ENCODE results near the gene OXER1.

Gene OXER1

DNA sequence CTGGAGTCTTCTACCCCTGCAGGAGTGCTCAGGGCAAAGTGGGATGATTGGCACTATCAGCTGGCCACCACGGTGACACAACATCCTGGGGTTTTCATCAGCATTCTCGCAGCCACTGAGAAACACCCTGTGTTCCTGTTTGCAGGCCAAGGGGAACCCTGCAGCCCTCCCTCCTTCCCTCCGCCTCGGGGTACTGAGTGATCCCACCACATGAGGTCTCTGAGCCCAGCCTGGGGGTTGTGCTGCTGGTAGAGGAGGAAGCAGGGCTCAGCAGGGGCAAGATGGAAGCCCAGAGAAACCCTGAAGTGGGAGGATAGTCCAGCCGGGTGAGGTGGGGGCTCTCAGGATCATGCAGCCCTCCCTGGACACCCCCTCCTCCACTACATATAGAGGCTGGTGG, at the start of gene OXER1:
OXER1 (minus strand) TSS at position 40 of the 400 bp plus-strand sequence. CDS start 73 bp downstream, outside the sequence.
- Histone ChIP-seq H3K9ac (ENCODE audit: low read depth, low read length) (no peak within 1 kb of the TSS), H3K9me3 (ENCODE audit: control insufficient read depth, insufficient read depth, low read length) (no peaks in the 10 kb centered on the region), H3K4me1 (ENCODE audit: control insufficient read depth, insufficient read depth, low read length) (0 out of 2 replicates have a peak, but pooled peaks cover under 1% of the 10 kb centered on the region), H3K27me3 (ENCODE audit: control insufficient read depth, insufficient read depth, low read length) (no peaks in the 10 kb centered on the region), H3K27ac (ENCODE audit: low read depth, low read length) (no peak within 1 kb of the TSS), H3K36me3 (ENCODE audit: control insufficient read depth, insufficient read depth, low read length) (no peaks in the 10 kb centered on the region), H3K4me3 (ENCODE audit: low read depth, low read length) (no peak within 1 kb of the TSS)

- Histone ChIP-seq H3K9me3 (ENCODE audit: control insufficient read depth, insufficient read depth, low read length) (no peaks in the 10 kb centered on the region), H3K36me3 (ENCODE audit: control insufficient read depth, insufficient read depth, low read length) (no peaks in the 10 kb centered on the region), H3K4me1 (ENCODE audit: control insufficient read depth, insufficient read depth, low read length) (0 out of 2 replicates have a peak, but pooled peaks cover 5% of the 10 kb centered on the region), H3K9ac (ENCODE audit: low read depth, low read length) (no peak overlapping the region), H3K27ac (ENCODE audit: low read depth, low read length) (no peak overlapping the region), H3K27me3 (ENCODE audit: control insufficient read depth, insufficient read depth, low read length) (no peaks in the 10 kb centered on the region; the same call in 1 of the 2 replicates), H3K4me3 (ENCODE audit: low read depth, low read length) (no peak overlapping the region)
Measured at GRCh38 chr2:42812899-42813479, 49.1 kb upstream of the OXER1 start.

DNA sequence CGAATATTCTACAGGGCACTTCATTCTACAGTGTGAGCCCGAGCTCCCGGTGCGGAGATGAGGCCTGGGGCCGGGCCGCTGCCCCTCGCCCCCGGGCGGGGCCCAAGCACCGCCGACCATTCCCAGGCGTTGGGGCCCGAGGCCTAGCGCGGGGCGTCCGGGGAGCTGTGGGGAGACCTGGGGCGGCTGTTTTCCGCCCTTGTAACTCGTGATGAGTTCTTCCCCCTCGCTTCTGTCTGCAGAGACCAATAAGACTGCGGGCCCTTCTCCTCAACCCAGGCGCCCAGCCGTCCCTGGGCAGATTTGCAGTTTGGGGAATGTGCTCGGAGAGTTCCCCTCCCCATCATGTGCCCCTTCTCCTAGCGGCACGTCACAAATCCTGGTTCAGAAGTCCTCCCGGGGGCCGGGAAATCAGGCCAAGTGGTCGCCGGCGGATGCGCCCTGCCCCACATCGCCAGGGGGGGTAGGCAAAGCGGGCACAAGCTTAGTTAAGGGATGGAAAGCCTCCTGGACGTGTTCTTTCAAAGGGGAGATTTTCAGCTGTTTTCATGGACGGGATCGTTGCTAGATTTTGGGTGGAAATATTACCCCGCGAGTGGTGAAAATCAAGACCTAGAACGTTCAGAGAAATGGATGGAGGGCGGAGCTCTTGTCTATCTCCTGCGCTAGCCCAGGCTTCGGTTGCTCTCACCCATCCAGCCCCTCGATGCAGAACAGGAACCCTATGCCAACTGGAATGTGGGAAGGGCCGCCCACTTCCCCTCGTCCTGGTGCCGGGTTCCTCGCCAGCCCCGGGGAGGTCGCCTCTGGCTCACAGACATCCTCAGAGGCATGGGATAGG, 47.3 kb upstream of the OXER1 start:
- Histone ChIP-seq H3K27me3 (ENCODE audit: control insufficient read depth, insufficient read depth, low read length) (no peaks in the 10 kb centered on the region; the same call in 1 of the 2 replicates), H3K4me1 (ENCODE audit: control insufficient read depth, insufficient read depth, low read length) (0 out of 2 replicates have a peak, but pooled peaks cover 5% of the 10 kb centered on the region), H3K27ac (ENCODE audit: low read depth, low read length) (peak overlapping the region; percentile 94), H3K4me3 (ENCODE audit: low read depth, low read length) (peak overlapping the region; percentile 74), H3K9me3 (ENCODE audit: control insufficient read depth, insufficient read depth, low read length) (no peaks in the 10 kb centered on the region), H3K9ac (ENCODE audit: low read depth, low read length) (peak overlapping the region; percentile 88), H3K36me3 (ENCODE audit: control insufficient read depth, insufficient read depth, low read length) (no peaks in the 10 kb centered on the region)

DNA sequence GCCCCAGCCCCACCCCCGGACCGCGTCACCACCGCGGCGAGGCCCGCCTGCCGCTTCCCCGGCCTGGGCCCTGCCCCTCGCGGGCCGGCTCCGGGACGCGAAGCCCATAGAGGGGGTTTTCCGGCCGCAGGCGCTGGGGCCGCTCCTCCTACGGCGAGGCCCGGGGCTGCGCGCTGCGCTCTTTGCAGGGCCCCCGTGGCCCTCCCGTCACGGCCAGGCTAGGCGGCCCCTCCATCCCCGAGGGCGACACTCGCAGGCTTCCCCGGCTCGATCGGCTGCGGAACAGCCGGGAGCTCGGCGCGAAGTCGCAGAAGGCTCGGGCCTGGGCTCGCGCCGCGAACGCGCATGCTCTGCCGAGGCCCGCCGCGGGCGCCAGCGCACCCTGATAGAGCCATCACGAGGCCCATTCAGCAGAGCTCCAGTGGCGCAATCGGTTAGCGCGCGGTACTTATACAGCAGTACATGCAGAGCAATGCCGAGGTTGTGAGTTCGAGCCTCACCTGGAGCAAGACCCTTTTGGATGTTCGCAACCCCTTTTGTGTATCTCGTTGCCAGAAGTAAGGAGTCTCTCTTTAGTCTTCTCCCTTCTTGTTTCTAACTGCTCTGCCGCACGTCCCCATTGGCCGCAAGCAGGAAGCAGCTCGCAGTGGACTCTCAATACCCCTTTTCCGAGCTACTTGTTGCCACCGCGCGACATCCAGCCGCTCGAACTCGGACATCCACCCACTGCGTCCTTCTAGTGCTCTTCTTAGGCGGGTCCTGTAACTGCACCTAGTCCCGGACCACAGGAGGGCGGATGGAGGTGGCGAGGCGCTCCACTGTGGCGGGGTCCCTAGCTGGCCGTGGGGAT, 46.4 kb upstream of the OXER1 start:
- H3K4me3 ChIP-seq (ENCODE audit: low read depth, low read length): peak overlapping the region; percentile 74
- no peaks in the 10 kb centered on the region; the same call in 1 of the 2 replicates for H3K27me3 ChIP-seq (ENCODE audit: control insufficient read depth, insufficient read depth, low read length)

GRCh38 chr2:42809819-42810120, 45.8 kb upstream of the OXER1 start:
- Histone ChIP-seq H3K4me1 (ENCODE audit: control insufficient read depth, insufficient read depth, low read length) (no peaks in the 10 kb centered on the region), H3K4me3 (ENCODE audit: low read depth, low read length) (peak overlapping the region; percentile 74), H3K27me3 (ENCODE audit: control insufficient read depth, insufficient read depth, low read length) (no peaks in the 10 kb centered on the region; the same call in 1 of the 2 replicates), H3K36me3 (ENCODE audit: control insufficient read depth, insufficient read depth, low read length) (no peaks in the 10 kb centered on the region), H3K9ac (ENCODE audit: low read depth, low read length) (peak overlapping the region; percentile 56; the same call in 1 of the 2 replicates), H3K27ac (ENCODE audit: low read depth, low read length) (peak overlapping the region; percentile 94), H3K9me3 (ENCODE audit: control insufficient read depth, insufficient read depth, low read length) (no peaks in the 10 kb centered on the region)

More for the DNA sequence above, 46.4 kb upstream of the OXER1 start:
- Histone ChIP-seq H3K4me1 (ENCODE audit: control insufficient read depth, insufficient read depth, low read length) (0 out of 2 replicates have a peak, but pooled peaks cover 5% of the 10 kb centered on the region), H3K9me3 (ENCODE audit: control insufficient read depth, insufficient read depth, low read length) (no peaks in the 10 kb centered on the region), H3K9ac (ENCODE audit: low read depth, low read length) (peak overlapping the region; percentile 88), H3K27ac (ENCODE audit: low read depth, low read length) (peak overlapping the region; percentile 94), H3K36me3 (ENCODE audit: control insufficient read depth, insufficient read depth, low read length) (no peaks in the 10 kb centered on the region)

GRCh38 chr2:42809131-42809818, 45.3 kb upstream of the OXER1 start:
- Histone ChIP-seq H3K4me1 (ENCODE audit: control insufficient read depth, insufficient read depth, low read length) (no peaks in the 10 kb centered on the region), H3K9ac (ENCODE audit: low read depth, low read length) (peak overlapping the region; percentile 56; the same call in 1 of the 2 replicates), H3K36me3 (ENCODE audit: control insufficient read depth, insufficient read depth, low read length) (no peaks in the 10 kb centered on the region), H3K27me3 (ENCODE audit: control insufficient read depth, insufficient read depth, low read length) (no peaks in the 10 kb centered on the region; the same call in 1 of the 2 replicates), H3K27ac (ENCODE audit: low read depth, low read length) (peak overlapping the region; percentile 94), H3K9me3 (ENCODE audit: control insufficient read depth, insufficient read depth, low read length) (no peaks in the 10 kb centered on the region), H3K4me3 (ENCODE audit: low read depth, low read length) (peak overlapping the region; percentile 74)

- Histone ChIP-seq H3K4me1 (ENCODE audit: control insufficient read depth, insufficient read depth, low read length) (no peaks in the 10 kb centered on the region), H3K36me3 (ENCODE audit: control insufficient read depth, insufficient read depth, low read length) (no peaks in the 10 kb centered on the region), H3K4me3 (ENCODE audit: low read depth, low read length) (no peak overlapping the region), H3K27me3 (ENCODE audit: control insufficient read depth, insufficient read depth, low read length) (no peaks in the 10 kb centered on the region; the same call in 1 of the 2 replicates), H3K9ac (ENCODE audit: low read depth, low read length) (no peak overlapping the region), H3K9me3 (ENCODE audit: control insufficient read depth, insufficient read depth, low read length) (no peaks in the 10 kb centered on the region), H3K27ac (ENCODE audit: low read depth, low read length) (no peak overlapping the region)
Measured at GRCh38 chr2:42808301-42808700, 44.4 kb upstream of the OXER1 start.

DNA sequence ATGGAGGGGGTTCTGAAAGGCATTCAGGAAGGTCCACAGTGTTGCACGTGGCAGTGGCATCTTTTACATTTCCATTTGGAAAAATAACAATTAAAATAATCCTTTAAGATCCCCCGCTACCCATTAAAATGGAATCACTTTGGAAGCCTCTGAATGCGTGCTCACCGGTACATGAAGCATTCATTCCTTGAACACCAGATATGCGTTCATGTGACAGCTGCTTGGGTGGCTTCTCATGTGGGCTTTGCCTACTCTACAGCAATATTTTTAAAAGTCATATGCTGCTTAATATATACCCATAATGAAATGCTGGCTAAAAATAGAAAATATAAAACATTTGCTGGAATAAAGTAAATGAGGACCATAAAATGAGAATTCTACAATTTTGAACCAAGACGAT, 42.9 kb upstream of the OXER1 start:
- Histone ChIP-seq H3K27me3 (ENCODE audit: control insufficient read depth, insufficient read depth, low read length) (no peaks in the 10 kb centered on the region; the same call in 1 of the 2 replicates), H3K4me1 (ENCODE audit: control insufficient read depth, insufficient read depth, low read length) (no peaks in the 10 kb centered on the region), H3K9ac (ENCODE audit: low read depth, low read length) (no peak overlapping the region), H3K9me3 (ENCODE audit: control insufficient read depth, insufficient read depth, low read length) (no peaks in the 10 kb centered on the region), H3K4me3 (ENCODE audit: low read depth, low read length) (no peak overlapping the region), H3K27ac (ENCODE audit: low read depth, low read length) (no peak overlapping the region), H3K36me3 (ENCODE audit: control insufficient read depth, insufficient read depth, low read length) (no peaks in the 10 kb centered on the region)

GRCh38 chr2:42804891-42805290, 41.0 kb upstream of the OXER1 start:
- no peaks in the 10 kb centered on the region; the same call in 1 of the 2 replicates for H3K27me3 ChIP-seq (ENCODE audit: control insufficient read depth, insufficient read depth, low read length)
- no peaks in the 10 kb centered on the region for H3K36me3 ChIP-seq (ENCODE audit: control insufficient read depth, insufficient read depth, low read length)
- H3K4me3 ChIP-seq (ENCODE audit: low read depth, low read length): no peak overlapping the region
- H3K9me3 ChIP-seq (ENCODE audit: control insufficient read depth, insufficient read depth, low read length): no peaks in the 10 kb centered on the region
- no peak overlapping the region for H3K27ac ChIP-seq (ENCODE audit: low read depth, low read length)
- no peaks in the 10 kb centered on the region for H3K4me1 ChIP-seq (ENCODE audit: control insufficient read depth, insufficient read depth, low read length)
- no peak overlapping the region for H3K9ac ChIP-seq (ENCODE audit: low read depth, low read length)

DNA sequence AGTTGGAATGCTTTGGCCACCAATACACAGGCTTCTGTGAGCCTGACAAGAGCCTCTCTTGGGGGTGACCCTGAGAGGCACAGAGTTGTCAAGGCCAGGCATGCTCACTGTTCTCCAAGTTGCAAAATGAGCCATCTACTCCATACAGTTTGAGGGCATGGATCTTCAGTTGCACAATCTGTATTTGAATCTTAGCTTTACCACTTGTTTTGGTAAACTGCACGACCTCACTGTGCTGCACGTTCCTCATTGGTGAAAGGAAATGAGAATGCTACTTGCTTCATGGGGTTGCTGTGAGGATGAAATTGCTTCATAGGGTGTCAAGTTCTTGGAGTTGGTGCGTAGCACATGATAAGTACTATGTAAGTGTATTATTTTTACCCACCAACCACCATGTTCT, 40.4 kb upstream of the OXER1 start:
- Histone ChIP-seq H3K27me3 (ENCODE audit: control insufficient read depth, insufficient read depth, low read length) (no peaks in the 10 kb centered on the region; the same call in 1 of the 2 replicates), H3K4me3 (ENCODE audit: low read depth, low read length) (no peak overlapping the region), H3K4me1 (ENCODE audit: control insufficient read depth, insufficient read depth, low read length) (no peaks in the 10 kb centered on the region), H3K27ac (ENCODE audit: low read depth, low read length) (no peak overlapping the region), H3K36me3 (ENCODE audit: control insufficient read depth, insufficient read depth, low read length) (no peaks in the 10 kb centered on the region), H3K9ac (ENCODE audit: low read depth, low read length) (no peak overlapping the region), H3K9me3 (ENCODE audit: control insufficient read depth, insufficient read depth, low read length) (no peaks in the 10 kb centered on the region)
